ENCODE results near the gene IGF1R. TPM values are rescaled to one million over a fixed set of nuclear protein-coding genes. Genes with fewer than 3 reads are reported as not detected.
A peak's percentile ranks its signal among the peaks of the same experiment; 100 is the strongest.

The IGF1R gene
- total and polyA plus RNA-seq, 3 experiments from 2014 or later, result 2.1 to 11.3 (median 10.9) TPM

- DNase-seq, result no peak
- no peaks in the 10 kb centered on the region for H3K9me3 Mint-ChIP-seq
- peaks cover 3 to 14% (median 11%) of the 10 kb centered on the region in 3 donors for H3K4me1 Mint-ChIP-seq
- H3K36me3 Mint-ChIP-seq, result no peaks in the 10 kb centered on the region
- H3K4me1 ChIP-seq (ENCODE audit: insufficient read depth, low read length), result peaks cover 9% of the 10 kb centered on the region
- no peak overlapping the region for H3K27ac ChIP-seq (ENCODE audit: low read depth, low read length)
- no peak overlapping the region for H3K27ac Mint-ChIP-seq
- H3K27me3 ChIP-seq (ENCODE audit: insufficient read depth, low read length, poor library complexity, severe bottlenecking), result no peaks in the 10 kb centered on the region
- no peak overlapping the region for H3K4me3 Mint-ChIP-seq
- H3K36me3 ChIP-seq (ENCODE audit: insufficient read depth, low read length), result no peaks in the 10 kb centered on the region
- CTCF ChIA-PET, result no interaction called here
- H3K27me3 Mint-ChIP-seq, result peaks cover 1 to 3% of the 10 kb centered on the region in 2 donors
- H3K9me3 ChIP-seq (ENCODE audit: low read length), result no peaks in the 10 kb centered on the region
- POLR2A ChIA-PET, result interaction anchor here (0.7 kb wide), 1 partner anchor 12 kb away, joined by 5 read pairs; no protein-coding TSS in a partner anchor
- no peak overlapping the region for H3K4me3 ChIP-seq (ENCODE audit: low read length)
These were observed 30.1 kb downstream of the IGF1R start for GRCh38 chr15:98678484-98678883.

GRCh38 chr15:98681061-98681460, 32.7 kb downstream of the IGF1R start:
- Histone ChIP-seq H3K27ac (ENCODE audit: low read depth, low read length) (no peak overlapping the region), H3K4me3 (ENCODE audit: low read length) (no peak overlapping the region), H3K4me1 (ENCODE audit: insufficient read depth, low read length) (peaks cover 11% of the 10 kb centered on the region), H3K9me3 (ENCODE audit: low read length) (no peaks in the 10 kb centered on the region), H3K36me3 (ENCODE audit: insufficient read depth, low read length) (no peaks in the 10 kb centered on the region), H3K27me3 (ENCODE audit: insufficient read depth, low read length, poor library complexity, severe bottlenecking) (no peaks in the 10 kb centered on the region)
- H3K36me3 Mint-ChIP-seq, result no peaks in the 10 kb centered on the region
- POLR2A ChIA-PET, result no interaction called here
- H3K9me3 Mint-ChIP-seq, result no peaks in the 10 kb centered on the region
- no peak overlapping the region for H3K27ac Mint-ChIP-seq
- CTCF ChIA-PET, result no interaction called here
- no peak overlapping the region for H3K4me3 Mint-ChIP-seq
- peaks cover 5 to 16% (median 11%) of the 10 kb centered on the region in 3 donors for H3K4me1 Mint-ChIP-seq
- H3K27me3 Mint-ChIP-seq, result peaks cover 1 to 4% of the 10 kb centered on the region in 2 donors
- no peak for DNase-seq

- Histone ChIP-seq H3K36me3 (ENCODE audit: insufficient read depth, low read length) (no peaks in the 10 kb centered on the region), H3K27me3 (ENCODE audit: insufficient read depth, low read length, poor library complexity, severe bottlenecking) (no peaks in the 10 kb centered on the region), H3K9me3 (ENCODE audit: low read length) (no peaks in the 10 kb centered on the region), H3K27ac (ENCODE audit: low read depth, low read length) (no peak overlapping the region), H3K4me3 (ENCODE audit: low read length) (no peak overlapping the region), H3K4me1 (ENCODE audit: insufficient read depth, low read length) (peaks cover 22% of the 10 kb centered on the region)
- Mint-ChIP-seq H3K9me3 (no peaks in the 10 kb centered on the region), H3K4me1 (peaks cover 9 to 20% (median 18%) of the 10 kb centered on the region in 3 donors), H3K36me3 (no peaks in the 10 kb centered on the region), H3K4me3 (no peak overlapping the region), H3K27me3 (peaks cover 4% of the 10 kb centered on the region in 2 donors), H3K27ac (no peak overlapping the region)
- CTCF ChIA-PET, result no interaction called here
- POLR2A ChIA-PET, result no interaction called here
- no peak for DNase-seq
These were observed 34.8 kb downstream of the IGF1R start for GRCh38 chr15:98682992-98683701.

- no peaks in the 10 kb centered on the region for H3K36me3 Mint-ChIP-seq
- Histone ChIP-seq H3K27me3 (ENCODE audit: insufficient read depth, low read length, poor library complexity, severe bottlenecking) (no peaks in the 10 kb centered on the region), H3K36me3 (ENCODE audit: insufficient read depth, low read length) (no peaks in the 10 kb centered on the region), H3K9me3 (ENCODE audit: low read length) (no peaks in the 10 kb centered on the region), H3K4me3 (ENCODE audit: low read length) (no peak overlapping the region), H3K4me1 (ENCODE audit: insufficient read depth, low read length) (peaks cover 22% of the 10 kb centered on the region), H3K27ac (ENCODE audit: low read depth, low read length) (no peak overlapping the region)
- DNase-seq, result no peak
- peaks cover 9 to 20% (median 18%) of the 10 kb centered on the region in 3 donors for H3K4me1 Mint-ChIP-seq
- H3K27ac Mint-ChIP-seq, result no peak overlapping the region
- peaks cover 0 to 1% (median 0%) of the 10 kb centered on the region in 5 donors for H3K9me3 Mint-ChIP-seq
- peaks cover 4% of the 10 kb centered on the region in 2 donors for H3K27me3 Mint-ChIP-seq
- CTCF ChIA-PET, result interaction anchor here (0.8 kb wide), 1 partner anchor 24 kb away, joined by 3 read pairs; no protein-coding TSS in a partner anchor
- POLR2A ChIA-PET, result no interaction called here
- H3K4me3 Mint-ChIP-seq, result no peak overlapping the region
These were observed 35.5 kb downstream of the IGF1R start for GRCh38 chr15:98683831-98684230.

DNA sequence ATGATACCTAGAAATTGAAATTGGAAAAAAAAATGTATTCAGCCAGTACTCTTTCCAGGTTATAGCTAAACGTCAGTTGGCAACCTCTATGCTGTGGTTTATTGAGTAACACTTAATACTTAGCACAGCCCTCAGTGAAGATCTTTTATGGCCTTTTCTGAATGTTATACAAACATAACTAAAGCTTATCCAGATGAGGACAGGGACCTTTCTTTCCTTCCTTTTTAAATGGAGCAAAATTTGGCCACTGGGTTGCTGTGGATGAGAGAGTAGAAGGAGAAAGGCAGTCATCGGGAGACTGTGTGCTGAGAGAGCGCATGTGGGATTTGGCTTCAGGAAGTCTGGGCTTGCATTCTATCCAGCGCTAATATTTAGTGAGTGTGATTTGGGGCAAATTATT, 36.1 kb downstream of the IGF1R start:
- Histone ChIP-seq H3K4me3 (ENCODE audit: low read length) (no peak overlapping the region), H3K9me3 (ENCODE audit: low read length) (no peaks in the 10 kb centered on the region), H3K27ac (ENCODE audit: low read depth, low read length) (no peak overlapping the region), H3K4me1 (ENCODE audit: insufficient read depth, low read length) (peaks cover 22% of the 10 kb centered on the region), H3K27me3 (ENCODE audit: insufficient read depth, low read length, poor library complexity, severe bottlenecking) (no peaks in the 10 kb centered on the region), H3K36me3 (ENCODE audit: insufficient read depth, low read length) (no peaks in the 10 kb centered on the region)
- H3K4me1 Mint-ChIP-seq, result peaks cover 9 to 20% (median 18%) of the 10 kb centered on the region in 3 donors
- H3K27ac Mint-ChIP-seq, result no peak overlapping the region
- peaks cover 0 to 2% (median 0%) of the 10 kb centered on the region in 5 donors for H3K9me3 Mint-ChIP-seq
- CTCF ChIA-PET, result interaction anchor here (0.8 kb wide), 1 partner anchor 25 kb away, joined by 3 read pairs; no protein-coding TSS in a partner anchor
- H3K27me3 Mint-ChIP-seq, result peaks cover 2 to 4% of the 10 kb centered on the region in 2 donors
- POLR2A ChIA-PET, result no interaction called here
- no peak overlapping the region for H3K4me3 Mint-ChIP-seq
- no peak for DNase-seq
- H3K36me3 Mint-ChIP-seq, result no peaks in the 10 kb centered on the region

- H3K4me1 ChIP-seq (ENCODE audit: insufficient read depth, low read length), result peaks cover 22% of the 10 kb centered on the region
- Mint-ChIP-seq H3K4me3 (no peak overlapping the region), H3K36me3 (no peaks in the 10 kb centered on the region), H3K27me3 (peaks cover 2 to 4% of the 10 kb centered on the region in 2 donors), H3K9me3 (peaks cover 0 to 2% (median 0%) of the 10 kb centered on the region in 5 donors), H3K4me1 (peaks cover 9 to 20% (median 18%) of the 10 kb centered on the region in 3 donors), H3K27ac (no peak overlapping the region)
- no peaks in the 10 kb centered on the region for H3K36me3 ChIP-seq (ENCODE audit: insufficient read depth, low read length)
- ChIA-PET CTCF (no interaction called here), POLR2A (no interaction called here)
- no peak for DNase-seq
- H3K27ac ChIP-seq (ENCODE audit: low read depth, low read length), result no peak overlapping the region
- no peak overlapping the region for H3K4me3 ChIP-seq (ENCODE audit: low read length)
- H3K27me3 ChIP-seq (ENCODE audit: insufficient read depth, low read length, poor library complexity, severe bottlenecking), result no peaks in the 10 kb centered on the region
- H3K9me3 ChIP-seq (ENCODE audit: low read length), result no peaks in the 10 kb centered on the region
These were observed 36.7 kb downstream of the IGF1R start for GRCh38 chr15:98684995-98685525.

DNA sequence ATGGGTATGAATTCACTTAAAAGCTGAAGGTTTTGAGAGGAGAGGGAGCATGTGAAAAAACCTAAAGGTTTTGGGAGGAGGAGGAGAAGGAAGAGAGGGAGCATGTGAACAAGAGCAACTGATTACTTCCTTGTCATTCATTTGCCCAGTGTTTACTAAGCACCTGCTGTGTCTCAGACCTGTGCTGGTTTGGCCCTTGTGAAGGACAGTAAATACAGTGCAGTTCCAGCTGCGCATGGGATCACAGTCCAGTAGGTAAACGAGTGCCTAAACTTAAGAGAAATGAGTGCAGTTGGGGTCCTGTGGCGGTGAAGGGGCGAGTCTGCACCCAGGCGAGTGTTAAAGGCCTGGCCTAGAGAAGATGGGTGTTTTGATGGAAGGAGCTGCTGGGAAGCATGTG, 38.6 kb downstream of the IGF1R start:
- no peak for DNase-seq
- Mint-ChIP-seq H3K4me3 (no peak overlapping the region), H3K27me3 (peaks cover 4 to 7% of the 10 kb centered on the region in 2 donors), H3K27ac (peak overlapping the region in 1 of 8 donors; percentile 56), H3K4me1 (peaks cover 9 to 16% (median 11%) of the 10 kb centered on the region in 3 donors), H3K9me3 (peaks cover 0 to 2% (median 0%) of the 10 kb centered on the region in 5 donors), H3K36me3 (no peaks in the 10 kb centered on the region)
- Histone ChIP-seq H3K36me3 (ENCODE audit: insufficient read depth, low read length) (no peaks in the 10 kb centered on the region), H3K4me3 (ENCODE audit: low read length) (no peak overlapping the region), H3K27me3 (ENCODE audit: insufficient read depth, low read length, poor library complexity, severe bottlenecking) (no peaks in the 10 kb centered on the region), H3K4me1 (ENCODE audit: insufficient read depth, low read length) (peaks cover 22% of the 10 kb centered on the region), H3K9me3 (ENCODE audit: low read length) (no peaks in the 10 kb centered on the region), H3K27ac (ENCODE audit: low read depth, low read length) (no peak overlapping the region)
- ChIA-PET CTCF (no interaction called here), POLR2A (no interaction called here)

- Histone ChIP-seq H3K27me3 (ENCODE audit: insufficient read depth, low read length, poor library complexity, severe bottlenecking) (no peaks in the 10 kb centered on the region), H3K9me3 (ENCODE audit: low read length) (no peaks in the 10 kb centered on the region), H3K36me3 (ENCODE audit: insufficient read depth, low read length) (no peaks in the 10 kb centered on the region), H3K4me1 (ENCODE audit: insufficient read depth, low read length) (peaks cover 15% of the 10 kb centered on the region), H3K27ac (ENCODE audit: low read depth, low read length) (no peak overlapping the region), H3K4me3 (ENCODE audit: low read length) (no peak overlapping the region)
- ChIA-PET CTCF (no interaction called here), POLR2A (no interaction called here)
- no peak for DNase-seq
- Mint-ChIP-seq H3K27ac (no peak overlapping the region), H3K4me3 (no peak overlapping the region), H3K36me3 (no peaks in the 10 kb centered on the region), H3K4me1 (peaks cover 3 to 6% (median 4%) of the 10 kb centered on the region in 3 donors), H3K9me3 (peaks cover 0 to 2% (median 0%) of the 10 kb centered on the region in 5 donors), H3K27me3 (peaks cover 0 to 7% of the 10 kb centered on the region in 2 donors)
These were observed 41.1 kb downstream of the IGF1R start for GRCh38 chr15:98689431-98689861.

All from CD8-positive, alpha-beta memory T cell (primary cell).